K562 (cell line): ENCODE measurements around the gene ZFYVE27. TPM values are rescaled to one million over a fixed set of nuclear protein-coding genes. Genes with fewer than 3 reads are reported as not detected.

Source experiments
- CC2D1A ChIP-seq: fragments of 450-650 bp; IDR thresholded peaks from 2 replicates; pipeline ENCODE4 v1.6.1; 2017; ENCODE audit warnings: mild to moderate bottlenecking
- CSDE1 ChIP-seq, 2 experiments: fragments of 450-650 bp; IDR thresholded peaks; 2 replicates each; pipeline ENCODE4 v1.6.1; 2016; ENCODE audit warnings: mild to moderate bottlenecking in 1 of 2
- ESRRB ChIP-seq: fragments of 250-450 bp; sonication (Bioruptor Pico); IDR thresholded peaks from 2 replicates; pipeline ENCODE4 v1.5.0; 2020; ENCODE audit warnings: mild to moderate bottlenecking, moderate library complexity, borderline replicate concordance
- FOXO4 ChIP-seq: fragments of 450-650 bp; formaldehyde crosslinking; IDR thresholded peaks from 2 replicates; pipeline ENCODE4 v1.4.0; 2020; ENCODE audit warnings: mild to moderate bottlenecking, moderate library complexity
- GATAD2A ChIP-seq: fragments of 450-650 bp; IDR thresholded peaks from 2 replicates; pipeline ENCODE4 v1.6.1; 2017
- KAT8 ChIP-seq: fragments of 450-650 bp; IDR thresholded peaks from 2 replicates; pipeline ENCODE4 v1.6.1; 2016; ENCODE audit warnings: low read depth, mild to moderate bottlenecking
- KLF16 ChIP-seq: IDR thresholded peaks from 2 replicates; pipeline ENCODE4 v1.6.1; 2016; ENCODE audit warnings: antibody characterized with exemption
- NBN ChIP-seq: fragments of 450-650 bp; IDR thresholded peaks from 2 replicates; pipeline ENCODE4 v1.6.1; 2016; ENCODE audit warnings: low read depth, mild to moderate bottlenecking
- NR1H2 ChIP-seq: sonication (generic); formaldehyde crosslinking; IDR thresholded peaks from 2 replicates; pipeline ENCODE4 v1.4.0; 2020; ENCODE audit warnings: mild to moderate bottlenecking, missing genetic modification reagents
- PRDM10 ChIP-seq: fragments of 450-650 bp; IDR thresholded peaks from 2 replicates; pipeline ENCODE4 v1.6.1; 2018; ENCODE audit not compliant: partially characterized antibody
- SIRT6 ChIP-seq: IDR thresholded peaks from one replicate; pipeline ENCODE4 v1.6.1; 2012; ENCODE audit warnings: low read depth, mild to moderate bottlenecking, control low read depth, inconsistent platforms, low read length, moderate library complexity
- SMARCA4 ChIP-seq: fragments of 450-650 bp; IDR thresholded peaks from 2 replicates; pipeline ENCODE4 v1.6.1; 2016
- SRSF9 ChIP-seq: fragments of 200-400 bp; formaldehyde crosslinking; IDR thresholded peaks from 2 replicates; pipeline ENCODE4 v1.6.1; 2017; ENCODE audit warnings: low read depth, low read length, borderline replicate concordance
- TCF3 ChIP-seq: sonication (generic); formaldehyde crosslinking; IDR thresholded peaks from 2 replicates; pipeline ENCODE4 v1.4.0; 2020; ENCODE audit warnings: mild to moderate bottlenecking, missing genetic modification reagents
- TEAD1 ChIP-seq, 2 experiments: fragments of 450-650 bp in 1 of 2; sonication (generic) in 1 of 2; formaldehyde crosslinking; IDR thresholded peaks; 2 replicates each; pipeline versions ENCODE4 v1.4.0 to v1.8.0; 2020 to 2022; ENCODE audit warnings: mild to moderate bottlenecking in 2 of 2, missing genetic modification reagents in 1 of 2
- ZFP1 ChIP-seq: fragments of 450-650 bp; formaldehyde crosslinking; IDR thresholded peaks from 2 replicates; pipeline ENCODE4 v1.4.0; 2020; ENCODE audit warnings: mild to moderate bottlenecking, mixed read lengths
- polyA plus RNA-seq, 8 experiments: library from polyadenylated mRNA; depleted of rRNA in 4 of 8; stranded (reverse) in 5 of 8; unstranded in 3 of 8; fragments of >200 nt; fragmentation: Nextera tagmentation in 2 of 8; fragmentation: Illumina TruSeq in 1 of 8; extraction: Ambion mirVana in 2 of 8; extraction: Trizol in 1 of 8; gene quantifications; 2 replicates each; pipeline versions ENCODE4 v1.2.1 to v1.2.3, GENCODE V29; 2011 to 2014; ENCODE audit warnings: inconsistent platforms in 1 of 8, missing spikeins in 1 of 8
- total RNA-seq, 7 experiments: library from RNA; depleted of rRNA in 6 of 7; stranded (reverse); fragments of >200 nt in 6 of 7; fragmentation: Illumina TruSeq in 2 of 7; extraction: Trizol in 2 of 7; gene quantifications; 2 replicates each; pipeline versions ENCODE4 v1.2.1 to v1.2.3, GENCODE V29; 2011 to 2021; ENCODE audit warnings: low replicate concordance in 1 of 7
- TF ChIP-seq, protein P1 (sequence below): sonication (generic); formaldehyde crosslinking; IDR thresholded peaks from 2 replicates; pipeline ENCODE4 v1.8.1; 2023; ENCODE audit warnings: mild to moderate bottlenecking, missing genetic modification reagents, moderate library complexity
- TF ChIP-seq, protein P2 (sequence below): sonication (generic); formaldehyde crosslinking; IDR thresholded peaks from 2 replicates; pipeline ENCODE4 v1.8.0; 2022; ENCODE audit warnings: mild to moderate bottlenecking, missing genetic modification reagents, borderline replicate concordance

ZFYVE27 gene
- total and polyA plus RNA-seq, 9 of the 15 experiments (the other 6 are each of a cell fraction or from before 2014, with no cell fraction given), result 0.81 to 21.9 (median 15.3) TPM

DNA sequence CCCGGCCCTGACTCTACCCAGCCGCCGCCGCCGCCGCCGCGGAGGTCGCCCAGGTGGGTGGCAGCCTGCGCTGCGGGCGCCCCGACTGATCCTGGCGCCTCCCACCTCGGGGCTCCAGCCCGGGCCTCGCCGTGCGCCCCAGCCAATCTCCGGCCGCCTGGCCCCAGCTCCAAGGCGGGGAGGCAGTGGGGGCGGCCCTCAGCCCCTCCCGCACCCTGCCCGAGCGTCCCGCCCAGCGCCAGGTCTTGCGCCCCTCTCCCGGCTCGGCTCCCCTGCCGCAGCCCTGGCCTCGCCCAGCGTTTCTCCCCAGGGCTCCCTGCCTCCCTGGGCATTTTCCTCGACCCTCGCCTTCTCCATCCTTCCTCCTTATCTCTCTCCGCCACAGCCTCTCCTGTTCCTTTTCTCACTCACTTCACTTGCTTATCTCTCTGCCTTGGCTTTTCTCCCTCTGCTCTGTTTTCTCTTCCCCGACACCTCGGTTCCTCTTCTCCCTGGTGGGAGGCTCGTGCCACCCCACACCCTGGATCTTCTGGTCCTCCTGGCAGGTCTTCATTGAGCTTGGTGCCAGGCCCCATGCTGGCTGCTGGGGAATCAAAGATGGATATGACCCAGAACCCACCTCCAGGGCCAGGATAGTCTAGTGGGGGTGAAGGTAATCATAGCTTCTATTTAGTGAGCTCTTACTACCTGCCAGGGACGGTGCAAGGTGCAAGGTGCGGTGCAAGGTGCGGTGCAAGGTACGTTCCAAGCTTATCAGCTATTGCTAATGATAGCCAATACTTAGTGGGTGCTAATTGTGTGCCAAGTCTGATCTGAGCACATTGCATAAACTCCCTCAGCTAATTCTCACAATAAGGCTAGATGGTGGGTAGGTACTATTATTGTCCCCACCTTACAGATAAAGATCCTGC is 35.2 kb downstream of the ZFYVE27 start, which contains the start of gene SFRP5 (continued):
- TF ChIP-seq FOXO4 (CRISPR knock-in tag), result no peak
- TF ChIP-seq CC2D1A, result no peak
- peak; percentile 31; the same call in 1 of the 2 replicates for TF ChIP-seq GATAD2A
- no peak for TF ChIP-seq KAT8
- TF ChIP-seq PRDM10, result no peak
- TF ChIP-seq CSDE1 (IDR thresholded peaks at IDR 0.05), result no peak
- peak; percentile 36; the same call in 1 of the 2 replicates for TF ChIP-seq KLF16
- no peak for TF ChIP-seq SRSF9
- TF ChIP-seq NR1H2 (CRISPR knock-in tag), result no peak
- TF ChIP-seq ZFP1 (CRISPR knock-in tag), result no peak
- TF ChIP-seq, protein P1, sequence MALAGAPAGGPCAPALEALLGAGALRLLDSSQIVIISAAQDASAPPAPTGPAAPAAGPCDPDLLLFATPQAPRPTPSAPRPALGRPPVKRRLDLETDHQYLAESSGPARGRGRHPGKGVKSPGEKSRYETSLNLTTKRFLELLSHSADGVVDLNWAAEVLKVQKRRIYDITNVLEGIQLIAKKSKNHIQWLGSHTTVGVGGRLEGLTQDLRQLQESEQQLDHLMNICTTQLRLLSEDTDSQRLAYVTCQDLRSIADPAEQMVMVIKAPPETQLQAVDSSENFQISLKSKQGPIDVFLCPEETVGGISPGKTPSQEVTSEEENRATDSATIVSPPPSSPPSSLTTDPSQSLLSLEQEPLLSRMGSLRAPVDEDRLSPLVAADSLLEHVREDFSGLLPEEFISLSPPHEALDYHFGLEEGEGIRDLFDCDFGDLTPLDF, result no peak
- TF ChIP-seq, protein P2, sequence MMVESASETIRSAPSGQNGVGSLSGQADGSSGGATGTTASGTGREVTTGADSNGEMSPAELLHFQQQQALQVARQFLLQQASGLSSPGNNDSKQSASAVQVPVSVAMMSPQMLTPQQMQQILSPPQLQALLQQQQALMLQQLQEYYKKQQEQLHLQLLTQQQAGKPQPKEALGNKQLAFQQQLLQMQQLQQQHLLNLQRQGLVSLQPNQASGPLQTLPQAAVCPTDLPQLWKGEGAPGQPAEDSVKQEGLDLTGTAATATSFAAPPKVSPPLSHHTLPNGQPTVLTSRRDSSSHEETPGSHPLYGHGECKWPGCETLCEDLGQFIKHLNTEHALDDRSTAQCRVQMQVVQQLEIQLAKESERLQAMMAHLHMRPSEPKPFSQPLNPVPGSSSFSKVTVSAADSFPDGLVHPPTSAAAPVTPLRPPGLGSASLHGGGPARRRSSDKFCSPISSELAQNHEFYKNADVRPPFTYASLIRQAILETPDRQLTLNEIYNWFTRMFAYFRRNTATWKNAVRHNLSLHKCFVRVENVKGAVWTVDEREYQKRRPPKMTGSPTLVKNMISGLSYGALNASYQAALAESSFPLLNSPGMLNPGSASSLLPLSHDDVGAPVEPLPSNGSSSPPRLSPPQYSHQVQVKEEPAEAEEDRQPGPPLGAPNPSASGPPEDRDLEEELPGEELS (CRISPR knock-in tag), result no peak
- TF ChIP-seq SIRT6, result no peak
- TF ChIP-seq TEAD1 (CRISPR knock-in tag; IDR thresholded peaks at IDR 0.05), result no peak
- no peak for TF ChIP-seq ESRRB (CRISPR knock-in tag)
- peak; percentile 89 for TF ChIP-seq TCF3
- peak; percentile 81 for TF ChIP-seq SMARCA4
- TF ChIP-seq NBN, result no peak
